ENCODE results near the gene EGLN3.

EGLN3 gene

GRCh38 chr14:33925235-33925634 is 25.6 kb downstream of the EGLN3 start:
- Histone ChIP-seq H3K36me3 (ENCODE audit: insufficient read depth, low read length) (peaks cover 76% of the 10 kb centered on the region), H3K4me3 (ENCODE audit: low read length) (no peak overlapping the region), H3K9ac (ENCODE audit: low read depth, low read length) (no peak overlapping the region), H3K9me3 (ENCODE audit: insufficient read depth, low read depth, low read length) (no peaks in the 10 kb centered on the region), H3K4me1 (ENCODE audit: insufficient read depth, low read length) (peaks cover 13% of the 10 kb centered on the region; the same call in 1 of the 2 replicates), H3K27me3 (ENCODE audit: insufficient read depth, low read length) (no peaks in the 10 kb centered on the region), H3K27ac (ENCODE audit: low read depth, low read length) (no peak overlapping the region)
- WGBS, result 94% methylated on average over 3 of the region's 3 CpGs

GRCh38 chr14:33924566-33925100 is 26.2 kb downstream of the EGLN3 start:
- Histone ChIP-seq H3K27ac (ENCODE audit: low read depth, low read length) (no peak overlapping the region), H3K27me3 (ENCODE audit: insufficient read depth, low read length) (no peaks in the 10 kb centered on the region), H3K4me3 (ENCODE audit: low read length) (no peak overlapping the region), H3K36me3 (ENCODE audit: insufficient read depth, low read length) (peaks cover 70% of the 10 kb centered on the region), H3K9me3 (ENCODE audit: insufficient read depth, low read depth, low read length) (no peaks in the 10 kb centered on the region), H3K9ac (ENCODE audit: low read depth, low read length) (no peak overlapping the region), H3K4me1 (ENCODE audit: insufficient read depth, low read length) (peaks cover 13% of the 10 kb centered on the region; the same call in 1 of the 2 replicates)
- 94% methylated on average over 3 of the region's 3 CpGs for WGBS

- Histone ChIP-seq H3K4me3 (ENCODE audit: low read length) (no peak overlapping the region), H3K4me1 (ENCODE audit: insufficient read depth, low read length) (peaks cover 21% of the 10 kb centered on the region), H3K9ac (ENCODE audit: low read depth, low read length) (no peak overlapping the region), H3K9me3 (ENCODE audit: insufficient read depth, low read depth, low read length) (no peaks in the 10 kb centered on the region), H3K36me3 (ENCODE audit: insufficient read depth, low read length) (peaks cover 48% of the 10 kb centered on the region), H3K27me3 (ENCODE audit: insufficient read depth, low read length) (no peaks in the 10 kb centered on the region), H3K27ac (ENCODE audit: low read depth, low read length) (peak overlapping the region; percentile 24; the same call in 1 of the 2 replicates)
- 87% methylated on average over 4 of the region's 4 CpGs for WGBS
These were observed 28.7 kb downstream of the EGLN3 start for GRCh38 chr14:33922125-33922524.

- no peak overlapping the region for H3K27ac ChIP-seq (ENCODE audit: low read depth, low read length)
- peaks cover 23% of the 10 kb centered on the region for H3K4me1 ChIP-seq (ENCODE audit: insufficient read depth, low read length)
- 93% methylated on average over 3 of the region's 3 CpGs for WGBS
- H3K9ac ChIP-seq (ENCODE audit: low read depth, low read length), result no peak overlapping the region
- H3K4me3 ChIP-seq (ENCODE audit: low read length), result no peak overlapping the region
- no peaks in the 10 kb centered on the region for H3K9me3 ChIP-seq (ENCODE audit: insufficient read depth, low read depth, low read length)
- no peaks in the 10 kb centered on the region for H3K27me3 ChIP-seq (ENCODE audit: insufficient read depth, low read length)
- peaks cover 13% of the 10 kb centered on the region; the same call in 1 of the 2 replicates for H3K36me3 ChIP-seq (ENCODE audit: insufficient read depth, low read length)
These were observed 32.6 kb downstream of the EGLN3 start for GRCh38 chr14:33918256-33918655.

GRCh38 chr14:33917661-33918060 is 33.2 kb downstream of the EGLN3 start:
- no peaks in the 10 kb centered on the region for H3K27me3 ChIP-seq (ENCODE audit: insufficient read depth, low read length)
- 80% methylated on average over 1 of the region's 1 CpG for WGBS
- no peak overlapping the region for H3K27ac ChIP-seq (ENCODE audit: low read depth, low read length)
- no peaks in the 10 kb centered on the region for H3K9me3 ChIP-seq (ENCODE audit: insufficient read depth, low read depth, low read length)
- H3K4me3 ChIP-seq (ENCODE audit: low read length), result no peak overlapping the region
- no peak overlapping the region for H3K9ac ChIP-seq (ENCODE audit: low read depth, low read length)
- peaks cover 18% of the 10 kb centered on the region for H3K4me1 ChIP-seq (ENCODE audit: insufficient read depth, low read length)
- peaks cover 7% of the 10 kb centered on the region; the same call in 1 of the 2 replicates for H3K36me3 ChIP-seq (ENCODE audit: insufficient read depth, low read length)

- WGBS, result 58% methylated on average over 4 of the region's 5 CpGs
- no peaks in the 10 kb centered on the region for H3K27me3 ChIP-seq (ENCODE audit: insufficient read depth, low read length)
- H3K36me3 ChIP-seq (ENCODE audit: insufficient read depth, low read length), result peaks cover 2% of the 10 kb centered on the region; the same call in 1 of the 2 replicates
- H3K9ac ChIP-seq (ENCODE audit: low read depth, low read length), result no peak overlapping the region
- peaks cover 13% of the 10 kb centered on the region for H3K4me1 ChIP-seq (ENCODE audit: insufficient read depth, low read length)
- no peak overlapping the region for H3K27ac ChIP-seq (ENCODE audit: low read depth, low read length)
- H3K9me3 ChIP-seq (ENCODE audit: insufficient read depth, low read depth, low read length), result no peaks in the 10 kb centered on the region
- H3K4me3 ChIP-seq (ENCODE audit: low read length), result no peak overlapping the region
These were observed 34.0 kb downstream of the EGLN3 start for GRCh38 chr14:33916663-33917565.

- no peak overlapping the region for H3K27ac ChIP-seq (ENCODE audit: low read depth, low read length)
- 88% methylated on average over 7 of the region's 7 CpGs for WGBS
These were observed 35.2 kb downstream of the EGLN3 start for GRCh38 chr14:33915682-33916081.

GRCh38 chr14:33914676-33915516 is 36.0 kb downstream of the EGLN3 start:
- Histone ChIP-seq H3K4me3 (ENCODE audit: low read length) (no peak overlapping the region), H3K9ac (ENCODE audit: low read depth, low read length) (no peak overlapping the region), H3K27ac (ENCODE audit: low read depth, low read length) (no peak overlapping the region), H3K36me3 (ENCODE audit: insufficient read depth, low read length) (no peaks in the 10 kb centered on the region), H3K27me3 (ENCODE audit: insufficient read depth, low read length) (no peaks in the 10 kb centered on the region), H3K4me1 (ENCODE audit: insufficient read depth, low read length) (peaks cover 11% of the 10 kb centered on the region), H3K9me3 (ENCODE audit: insufficient read depth, low read depth, low read length) (no peaks in the 10 kb centered on the region)
- WGBS, result 76% methylated on average over 4 of the region's 5 CpGs

More at GRCh38 chr14:33915682-33916081, 35.2 kb downstream of the EGLN3 start:
- no peak overlapping the region for H3K4me3 ChIP-seq (ENCODE audit: low read length)
- no peaks in the 10 kb centered on the region for H3K27me3 ChIP-seq (ENCODE audit: insufficient read depth, low read length)
- H3K4me1 ChIP-seq (ENCODE audit: insufficient read depth, low read length), result peaks cover 11% of the 10 kb centered on the region
- no peak overlapping the region for H3K9ac ChIP-seq (ENCODE audit: low read depth, low read length)
- H3K9me3 ChIP-seq (ENCODE audit: insufficient read depth, low read depth, low read length), result no peaks in the 10 kb centered on the region
- H3K36me3 ChIP-seq (ENCODE audit: insufficient read depth, low read length), result no peaks in the 10 kb centered on the region

- H3K4me3 ChIP-seq (ENCODE audit: low read length), result no peak overlapping the region
- H3K4me1 ChIP-seq (ENCODE audit: insufficient read depth, low read length), result no peaks in the 10 kb centered on the region
- WGBS, result 97% methylated on average over 5 of the region's 6 CpGs
- H3K9me3 ChIP-seq (ENCODE audit: insufficient read depth, low read depth, low read length), result no peaks in the 10 kb centered on the region
- H3K27ac ChIP-seq (ENCODE audit: low read depth, low read length), result no peak overlapping the region
- H3K36me3 ChIP-seq (ENCODE audit: insufficient read depth, low read length), result no peaks in the 10 kb centered on the region
- H3K27me3 ChIP-seq (ENCODE audit: insufficient read depth, low read length), result no peaks in the 10 kb centered on the region
- no peak overlapping the region for H3K9ac ChIP-seq (ENCODE audit: low read depth, low read length)
These were observed 39.8 kb downstream of the EGLN3 start for GRCh38 chr14:33911046-33911445.

GRCh38 chr14:33910435-33910834 is 40.4 kb downstream of the EGLN3 start:
- no peak overlapping the region for H3K27ac ChIP-seq (ENCODE audit: low read depth, low read length)
- no peak overlapping the region for H3K9ac ChIP-seq (ENCODE audit: low read depth, low read length)
- no peaks in the 10 kb centered on the region for H3K27me3 ChIP-seq (ENCODE audit: insufficient read depth, low read length)
- H3K36me3 ChIP-seq (ENCODE audit: insufficient read depth, low read length), result no peaks in the 10 kb centered on the region
- H3K4me3 ChIP-seq (ENCODE audit: low read length), result no peak overlapping the region
- H3K9me3 ChIP-seq (ENCODE audit: insufficient read depth, low read depth, low read length), result no peaks in the 10 kb centered on the region
- 94% methylated on average over 8 of the region's 8 CpGs for WGBS
- H3K4me1 ChIP-seq (ENCODE audit: insufficient read depth, low read length), result no peaks in the 10 kb centered on the region

All from HUES64 (cell line).